Activated CD4-positive, alpha-beta T cell treated with anti-CD3 and anti-CD28 coated beads for 48 hours (primary cell): ENCODE data around the gene AVPR2.

Experiments used
- DNase-seq: peaks from one replicate; pipeline ENCODE4 v3.0.0-alpha.2; 2020

The AVPR2 gene

DNA sequence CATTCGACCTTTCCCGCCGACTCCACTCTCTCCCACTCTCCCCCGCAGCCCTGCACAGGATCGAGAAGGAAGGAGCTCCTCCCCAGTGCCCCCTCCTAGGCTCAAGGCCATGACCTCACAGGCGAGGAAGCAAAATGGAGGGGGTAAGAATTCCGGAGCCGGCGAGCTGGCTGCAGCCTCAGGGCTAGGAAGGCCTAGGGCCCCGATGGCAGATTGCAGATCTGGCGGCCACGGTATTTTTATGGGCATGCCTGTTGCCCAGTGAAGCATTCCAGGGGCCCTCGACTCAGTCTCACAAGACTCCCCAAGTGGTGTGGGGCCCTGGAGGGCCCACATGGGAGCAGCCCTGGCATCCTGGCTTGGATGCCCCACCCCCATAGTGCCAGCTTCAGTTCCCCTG lies 17.6 kb upstream of the AVPR2 start:
- DNase-seq = no peak

DNA sequence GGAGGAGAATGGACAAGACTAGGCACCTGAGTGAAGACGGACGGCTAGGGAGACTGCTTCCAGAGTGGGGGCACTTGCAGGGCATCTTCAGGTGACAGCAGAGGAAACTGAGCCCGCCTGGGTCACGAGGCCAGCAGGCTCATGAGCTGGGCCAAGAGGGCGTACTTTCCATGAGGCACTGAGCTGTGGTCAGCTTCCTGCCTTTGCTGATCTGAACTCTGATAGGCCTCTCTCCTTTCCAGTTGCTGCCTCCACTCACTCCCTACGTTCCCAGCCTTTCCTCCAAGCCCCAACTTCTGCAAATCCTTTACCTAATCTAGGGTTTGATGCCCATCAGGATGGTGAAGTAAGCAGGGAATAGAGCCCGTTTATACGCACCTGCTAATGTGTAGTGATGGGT lies 17.1 kb upstream of the AVPR2 start:
- no peak for DNase-seq

DNA sequence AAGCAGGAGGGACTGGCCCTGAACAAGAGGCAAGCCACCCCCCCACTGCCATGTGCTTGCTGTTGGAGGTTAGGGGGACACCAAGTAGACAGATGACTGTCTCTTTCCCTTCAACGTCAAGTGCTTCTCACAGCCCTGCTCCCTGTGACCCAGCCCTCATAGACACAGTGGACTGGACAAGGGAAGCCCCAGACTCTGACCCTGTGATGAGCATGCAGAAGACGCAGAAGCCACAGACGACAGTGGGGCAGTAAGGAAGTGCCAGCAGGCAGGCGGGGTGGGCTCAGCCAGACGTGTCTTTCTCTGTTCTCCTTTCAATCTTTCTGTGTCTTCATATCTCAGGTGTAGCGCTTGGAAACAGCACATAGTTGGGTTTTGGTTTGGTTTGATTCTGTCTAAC lies 16.1 kb upstream of the AVPR2 start:
- no peak for DNase-seq

DNA sequence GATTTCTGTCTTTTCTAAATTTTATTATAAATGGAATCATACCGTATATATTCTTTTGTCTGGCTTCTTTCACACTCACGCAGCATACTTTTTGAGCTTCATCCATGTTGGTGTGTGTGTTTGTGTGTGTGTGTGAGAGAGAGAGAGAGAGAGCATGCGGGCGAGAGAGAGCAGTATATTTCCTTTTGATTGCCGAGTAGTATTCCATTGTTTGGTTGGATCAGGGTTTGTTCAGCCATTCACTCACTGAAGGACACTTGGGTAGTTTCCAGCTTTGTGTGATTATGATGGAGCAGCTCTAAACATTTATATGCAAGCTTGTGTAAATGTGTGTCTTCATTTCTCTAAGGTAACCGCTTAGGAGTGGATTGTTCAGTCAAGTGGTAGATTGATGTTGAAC lies 15.3 kb upstream of the AVPR2 start:
- DNase-seq = no peak

DNA sequence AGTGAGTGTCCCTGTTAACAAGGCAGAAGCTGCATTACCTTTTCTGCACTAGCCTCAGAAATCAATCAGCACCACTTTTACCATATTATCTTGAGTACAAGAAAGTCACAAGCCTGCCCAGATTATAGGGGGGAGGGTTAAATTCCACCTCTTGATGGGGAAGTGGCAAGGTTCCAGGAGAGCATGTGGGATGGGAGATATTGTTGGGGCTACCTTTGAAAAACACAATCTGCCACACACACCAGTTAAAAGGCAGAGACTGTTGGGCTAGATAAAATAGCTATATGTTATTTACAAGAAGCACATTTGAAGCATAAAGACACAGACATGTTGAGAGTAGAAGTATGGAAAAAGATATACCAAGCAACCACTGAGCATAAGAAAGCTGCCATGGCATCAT lies 6.6 kb upstream of the AVPR2 start:
- no peak for DNase-seq

DNA sequence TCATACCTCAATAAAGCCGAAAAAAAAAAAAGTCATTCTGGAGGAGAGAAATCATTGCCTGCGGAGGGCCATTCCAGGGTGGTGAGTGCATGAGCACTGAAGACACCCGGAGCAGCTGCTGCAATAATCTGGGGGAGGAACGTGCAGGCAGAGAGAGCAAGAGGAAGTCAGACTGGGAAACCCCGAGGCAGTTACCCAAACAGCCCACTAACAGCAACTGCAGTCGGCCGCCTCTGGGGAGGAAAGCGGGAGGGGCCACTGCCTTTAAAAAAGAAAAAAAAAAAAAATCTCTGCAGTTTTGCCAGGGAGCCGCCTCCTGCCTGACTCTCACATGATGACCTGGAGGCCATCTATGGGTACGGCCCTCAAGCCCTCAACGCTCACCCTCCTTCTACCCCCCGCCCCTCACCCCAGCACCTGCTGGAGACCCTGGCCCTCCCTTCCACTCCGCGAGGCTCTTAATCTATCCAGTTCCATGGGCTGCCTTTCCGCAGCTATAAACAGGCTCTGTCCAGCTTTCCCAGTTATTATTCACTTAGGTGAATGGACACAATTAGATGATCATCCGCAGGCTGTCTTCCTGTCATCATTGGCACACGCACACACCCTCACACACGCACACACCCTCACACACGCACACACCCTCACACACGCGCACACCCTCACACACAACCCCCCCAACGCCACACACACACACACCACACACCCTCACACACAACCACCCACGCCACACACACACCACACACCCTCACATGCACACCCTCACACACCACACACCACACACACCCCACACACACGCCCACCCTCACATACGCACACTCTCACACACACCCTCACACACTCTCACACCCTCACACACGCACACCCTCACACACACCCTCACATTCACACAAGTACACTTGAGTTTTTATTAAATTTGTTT lies 3.4 kb upstream of the AVPR2 start:
- peak; percentile 65 for DNase-seq

DNA sequence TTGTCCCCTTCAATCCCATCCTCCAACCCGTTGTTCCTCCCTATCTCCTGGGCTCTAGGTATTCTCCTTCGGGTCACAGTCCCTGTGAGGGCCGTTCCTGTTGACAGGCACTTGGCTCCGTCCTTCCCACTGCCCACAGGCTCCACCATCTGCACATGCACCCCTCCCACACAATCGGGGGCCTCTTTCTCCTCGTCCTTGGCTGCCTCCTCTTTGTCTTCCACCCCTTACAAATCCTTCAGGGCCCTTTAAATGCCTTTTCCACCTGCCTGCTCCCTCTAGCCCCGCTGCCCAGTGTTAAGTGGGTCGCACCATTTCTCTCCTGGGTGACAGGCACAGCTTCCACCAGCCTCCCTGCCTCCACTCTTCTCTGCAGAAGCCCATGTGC lies 2.7 kb upstream of the AVPR2 start:
- no peak for DNase-seq

DNA sequence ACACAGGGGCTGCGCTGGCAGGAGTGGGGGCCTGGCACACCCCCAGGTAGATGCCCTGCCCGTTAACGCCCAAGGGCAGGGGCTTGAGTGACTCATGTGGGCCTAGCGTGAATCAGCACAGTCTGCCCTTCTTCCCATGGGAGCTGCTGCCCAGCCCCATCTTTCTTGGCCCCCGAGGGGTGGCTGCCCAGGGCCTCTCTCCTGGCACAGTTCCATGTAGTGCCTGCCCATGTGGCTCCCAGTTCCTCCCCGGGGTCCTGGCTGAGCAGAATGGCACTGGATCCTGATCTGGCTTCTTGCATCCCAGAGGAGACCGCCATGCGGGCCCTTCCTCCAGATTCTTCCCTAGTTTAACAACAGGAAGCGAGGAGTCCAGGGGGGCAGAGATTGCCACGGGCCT lies 2.1 kb upstream of the AVPR2 start:
- no peak for DNase-seq

DNA sequence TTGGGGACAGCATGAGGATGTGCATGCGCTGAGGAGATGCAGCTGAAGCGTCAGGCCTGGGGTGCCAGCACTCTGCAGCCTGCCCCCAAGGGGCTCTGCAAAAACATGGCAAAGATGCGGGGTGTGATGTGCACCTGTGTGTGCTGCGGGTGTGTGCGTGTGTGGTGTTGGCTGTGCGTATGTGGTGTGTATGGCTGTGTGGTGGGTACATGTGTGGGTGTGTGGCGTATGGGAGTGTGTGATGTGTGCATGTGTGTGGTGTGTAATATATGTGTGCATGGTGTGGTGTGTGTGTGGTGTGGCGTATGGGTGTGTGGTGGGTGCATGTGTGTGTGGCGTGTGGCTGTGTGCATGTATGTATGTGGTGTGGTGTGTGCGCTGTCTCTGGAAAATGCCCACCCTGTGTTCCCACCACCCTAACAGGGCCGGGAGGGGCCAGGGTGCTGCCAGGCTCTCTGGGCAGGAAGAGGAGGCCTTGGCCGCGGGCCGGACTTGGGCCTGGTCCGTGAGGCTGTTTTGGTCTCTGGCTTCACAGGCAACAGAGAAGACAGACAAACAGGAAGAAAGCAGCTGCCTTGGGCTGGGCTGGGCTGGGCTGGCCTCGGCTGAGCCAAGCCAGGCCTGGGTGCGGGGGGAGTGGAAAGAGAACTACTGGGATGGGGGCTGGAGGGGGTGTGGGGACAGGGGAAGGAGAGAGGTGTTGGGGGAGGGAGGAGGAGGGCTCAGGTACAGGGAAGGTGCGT lies 1.1 kb upstream of the AVPR2 start:
- DNase-seq = no peak

DNA sequence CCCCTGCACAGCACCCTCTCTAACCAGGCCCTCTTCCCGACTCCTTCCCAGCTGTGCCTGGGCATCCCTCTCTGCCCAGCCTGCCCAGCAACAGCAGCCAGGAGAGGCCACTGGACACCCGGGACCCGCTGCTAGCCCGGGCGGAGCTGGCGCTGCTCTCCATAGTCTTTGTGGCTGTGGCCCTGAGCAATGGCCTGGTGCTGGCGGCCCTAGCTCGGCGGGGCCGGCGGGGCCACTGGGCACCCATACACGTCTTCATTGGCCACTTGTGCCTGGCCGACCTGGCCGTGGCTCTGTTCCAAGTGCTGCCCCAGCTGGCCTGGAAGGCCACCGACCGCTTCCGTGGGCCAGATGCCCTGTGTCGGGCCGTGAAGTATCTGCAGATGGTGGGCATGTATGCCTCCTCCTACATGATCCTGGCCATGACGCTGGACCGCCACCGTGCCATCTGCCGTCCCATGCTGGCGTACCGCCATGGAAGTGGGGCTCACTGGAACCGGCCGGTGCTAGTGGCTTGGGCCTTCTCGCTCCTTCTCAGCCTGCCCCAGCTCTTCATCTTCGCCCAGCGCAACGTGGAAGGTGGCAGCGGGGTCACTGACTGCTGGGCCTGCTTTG lies 1.1 kb downstream of the AVPR2 start:
- no peak for DNase-seq

DNA sequence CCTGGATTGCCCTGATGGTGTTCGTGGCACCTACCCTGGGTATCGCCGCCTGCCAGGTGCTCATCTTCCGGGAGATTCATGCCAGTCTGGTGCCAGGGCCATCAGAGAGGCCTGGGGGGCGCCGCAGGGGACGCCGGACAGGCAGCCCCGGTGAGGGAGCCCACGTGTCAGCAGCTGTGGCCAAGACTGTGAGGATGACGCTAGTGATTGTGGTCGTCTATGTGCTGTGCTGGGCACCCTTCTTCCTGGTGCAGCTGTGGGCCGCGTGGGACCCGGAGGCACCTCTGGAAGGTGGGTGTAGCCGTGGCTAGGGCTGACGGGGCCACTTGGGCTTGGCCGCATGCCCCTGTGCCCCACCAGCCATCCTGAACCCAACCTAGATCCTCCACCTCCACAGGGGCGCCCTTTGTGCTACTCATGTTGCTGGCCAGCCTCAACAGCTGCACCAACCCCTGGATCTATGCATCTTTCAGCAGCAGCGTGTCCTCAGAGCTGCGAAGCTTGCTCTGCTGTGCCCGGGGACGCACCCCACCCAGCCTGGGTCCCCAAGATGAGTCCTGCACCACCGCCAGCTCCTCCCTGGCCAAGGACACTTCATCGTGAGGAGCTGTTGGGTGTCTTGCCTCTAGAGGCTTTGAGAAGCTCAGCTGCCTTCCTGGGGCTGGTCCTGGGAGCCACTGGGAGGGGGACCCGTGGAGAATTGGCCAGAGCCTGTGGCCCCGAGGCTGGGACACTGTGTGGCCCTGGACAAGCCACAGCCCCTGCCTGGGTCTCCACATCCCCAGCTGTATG lies 1.8 kb downstream of the AVPR2 start:
- no peak for DNase-seq

DNA sequence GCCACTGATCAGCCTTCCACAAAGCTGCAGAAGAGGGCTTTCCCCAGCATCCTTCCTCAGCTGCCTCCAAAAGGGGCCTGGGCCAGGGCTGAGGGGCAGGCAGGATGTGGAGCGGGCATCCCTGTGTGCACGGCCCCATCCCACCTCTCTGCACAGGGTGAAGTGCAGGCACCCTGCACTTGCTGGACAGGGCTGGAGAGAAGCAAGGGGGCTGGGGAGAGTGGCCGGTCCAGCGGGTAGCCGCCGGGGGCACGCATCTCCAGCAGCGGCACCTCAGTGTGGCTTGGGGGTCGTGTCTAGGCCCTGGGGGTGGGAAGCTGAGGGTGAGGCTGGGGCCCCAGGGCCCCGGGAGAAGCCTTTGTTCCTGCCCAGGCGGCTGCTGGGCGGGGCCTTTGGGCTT lies 3.0 kb downstream of the AVPR2 start:
- no peak for DNase-seq

DNA sequence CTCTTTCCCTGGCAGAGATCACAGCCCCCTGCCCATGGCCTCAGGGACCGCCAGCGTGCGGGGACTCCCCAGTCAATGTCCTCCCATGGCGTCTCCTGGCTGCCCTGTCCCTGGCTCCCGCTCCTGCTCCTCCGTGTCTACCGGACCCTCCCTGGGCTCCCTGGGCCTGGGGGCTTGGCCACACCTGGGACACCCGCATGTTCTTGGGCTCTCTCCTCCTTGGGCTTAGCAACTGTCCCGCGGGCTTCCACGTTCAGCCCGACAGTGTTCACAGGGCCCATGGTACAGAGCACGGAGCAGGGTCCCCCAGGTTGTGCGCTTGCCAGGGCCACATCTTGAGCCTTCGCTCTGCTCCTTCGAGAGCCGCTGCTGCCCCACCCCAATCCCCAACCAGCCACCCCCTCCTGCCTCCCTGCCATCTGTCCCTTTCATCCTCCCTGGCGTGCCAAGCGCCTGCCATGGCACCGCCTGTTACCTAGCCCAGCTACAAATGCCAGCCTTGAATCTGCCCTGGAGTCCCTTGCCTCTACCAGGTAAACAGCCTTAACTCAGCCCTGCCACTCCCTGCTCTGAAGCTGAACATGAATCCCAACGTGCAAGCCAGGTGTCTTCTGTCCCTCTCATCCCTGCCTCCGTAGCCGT lies 3.9 kb downstream of the AVPR2 start:
- DNase-seq = no peak

DNA sequence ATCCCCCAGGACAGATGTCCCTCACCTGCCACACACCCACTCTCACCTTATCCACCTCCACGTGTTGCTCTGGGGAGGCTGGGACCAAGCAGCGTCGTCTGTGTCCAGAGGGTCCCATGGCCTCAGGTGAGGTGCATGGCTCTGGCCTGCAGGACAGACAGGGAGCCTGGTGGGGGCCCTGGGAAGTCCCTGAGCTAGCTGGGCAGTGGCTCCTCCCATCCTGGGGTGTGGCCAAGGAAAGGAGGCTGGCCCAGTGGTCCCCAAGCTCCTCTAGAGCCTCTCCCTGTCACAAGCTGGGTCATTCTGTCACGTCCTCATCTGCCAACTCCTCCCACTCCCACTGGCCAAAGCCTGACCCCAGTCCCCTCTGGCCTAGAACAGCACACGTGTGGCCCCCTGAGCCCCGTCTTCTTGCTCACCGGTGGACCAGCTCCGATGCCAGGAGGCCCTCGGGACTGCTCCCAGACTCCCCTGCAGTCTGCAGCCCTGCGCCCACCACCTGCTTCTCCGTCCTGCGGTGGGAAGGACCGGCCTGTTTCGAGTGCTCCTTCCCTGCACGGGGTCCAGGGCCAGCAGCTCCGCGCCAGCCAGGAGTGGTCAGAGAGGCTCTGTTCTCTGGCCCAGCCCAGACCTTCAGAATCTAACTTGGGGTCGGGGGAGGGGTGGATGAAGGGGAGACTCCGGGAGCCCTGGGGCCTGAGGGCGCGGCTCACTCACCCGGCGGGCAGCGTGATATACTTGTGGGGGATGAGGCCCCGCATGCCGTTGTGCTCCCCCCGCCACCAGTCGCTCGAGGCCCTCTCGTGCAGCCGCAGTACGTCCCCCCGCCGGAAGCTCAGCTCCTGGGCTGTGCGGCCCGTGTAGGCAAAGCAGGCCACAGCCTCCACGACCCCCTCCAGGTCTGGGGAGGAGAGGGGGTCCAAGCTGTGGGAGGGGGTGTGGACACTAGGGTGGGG lies 4.8 kb downstream of the AVPR2 start:
- no peak for DNase-seq

DNA sequence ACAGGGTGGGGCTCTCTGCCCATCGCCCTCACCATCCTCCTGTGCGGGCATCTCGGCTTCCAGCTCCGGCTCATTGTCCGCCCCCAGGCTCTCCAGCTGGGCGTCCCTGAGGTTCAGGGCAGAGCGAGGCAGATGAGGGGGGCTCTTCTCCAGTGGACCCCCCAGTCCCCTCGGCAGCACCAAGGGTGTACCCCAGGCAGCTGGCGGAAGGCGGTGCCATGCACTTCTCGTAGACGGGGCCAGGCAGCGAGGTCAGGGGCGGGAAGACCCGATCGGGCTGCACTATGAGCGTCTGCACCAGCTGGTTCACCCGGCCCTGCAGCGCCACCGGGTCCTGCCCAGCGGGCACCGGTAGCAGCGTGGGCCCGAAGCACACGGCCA lies 5.5 kb downstream of the AVPR2 start:
- no peak for DNase-seq

DNA sequence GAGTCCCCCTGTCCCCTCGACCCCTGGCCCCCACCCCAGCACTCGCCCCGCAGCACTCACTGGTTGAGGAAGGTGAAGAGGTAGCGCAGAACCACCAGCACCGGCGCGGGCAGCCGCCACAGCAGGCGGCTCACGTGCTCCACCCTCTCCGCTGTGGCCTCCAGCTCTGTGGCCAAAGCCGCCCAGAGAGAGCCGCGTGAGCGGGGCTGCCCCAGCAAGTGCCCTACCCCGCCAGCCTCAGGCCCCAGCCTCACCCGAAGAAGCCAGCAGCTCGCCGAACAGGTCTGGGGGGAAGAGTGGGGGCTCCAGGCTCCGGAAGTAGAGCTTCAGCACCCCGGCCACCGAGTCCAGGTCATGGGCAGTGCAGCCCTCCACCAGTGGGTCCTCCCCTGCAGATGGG lies 6.0 kb downstream of the AVPR2 start:
- DNase-seq = no peak

DNA sequence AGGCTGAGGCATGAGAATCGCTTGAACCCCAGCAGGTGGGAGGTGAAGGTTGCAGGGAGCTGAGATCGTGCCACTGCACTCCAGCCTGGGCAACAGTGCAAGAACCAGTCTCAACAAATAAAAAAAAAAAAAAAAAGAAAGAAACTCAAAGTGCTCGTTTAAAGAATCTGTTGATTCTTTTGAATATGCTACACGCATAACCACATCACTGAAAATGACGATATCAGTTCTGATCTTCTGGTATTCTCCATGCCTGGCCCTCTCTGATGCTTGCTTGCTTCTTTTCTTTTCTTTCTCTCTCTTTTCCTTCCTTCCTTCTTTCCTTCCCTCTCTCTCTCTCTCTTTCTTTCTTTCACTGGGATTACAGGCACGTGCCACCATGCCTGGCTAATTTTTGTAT lies 7.3 kb downstream of the AVPR2 start:
- no peak for DNase-seq

DNA sequence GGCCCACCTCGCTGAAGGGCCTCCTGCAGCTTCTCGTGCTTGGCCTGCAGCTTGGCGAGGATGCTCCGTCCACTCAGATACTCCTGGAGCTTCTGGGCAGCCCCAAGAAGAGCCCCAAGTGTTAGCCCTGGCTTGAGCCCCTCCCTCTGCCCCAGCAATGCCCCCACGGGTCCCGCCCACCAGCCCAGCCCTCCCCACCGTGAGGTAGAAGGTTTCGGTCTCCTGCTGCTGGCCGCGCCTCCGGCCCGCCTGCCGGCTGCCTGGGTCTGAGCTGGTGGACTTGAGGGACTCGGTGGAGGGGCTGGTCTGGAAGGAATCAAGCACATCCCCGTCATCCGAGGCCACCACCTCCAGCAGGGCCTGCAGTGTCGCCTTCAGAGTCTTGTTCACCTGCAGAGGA lies 8.7 kb downstream of the AVPR2 start:
- DNase-seq = no peak

DNA sequence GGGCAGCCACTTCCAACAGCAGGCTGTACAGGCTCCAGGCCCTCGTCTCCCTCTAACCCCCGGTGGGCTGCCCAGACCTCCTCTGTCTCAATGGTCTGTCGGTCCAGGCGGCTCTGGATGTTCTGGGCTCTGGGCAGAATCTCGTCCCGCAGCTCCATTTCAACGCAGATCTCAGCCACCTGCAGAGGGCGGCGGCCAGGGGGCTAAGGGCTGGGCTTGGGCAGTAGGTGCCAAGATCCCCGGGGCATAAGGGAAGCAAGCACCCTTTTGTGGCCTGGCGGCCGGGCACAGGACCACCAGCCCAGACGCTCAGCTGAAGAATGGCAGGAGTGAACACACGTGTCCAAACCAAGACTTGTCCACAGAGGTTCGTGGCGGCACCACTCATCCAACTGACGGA lies 9.2 kb downstream of the AVPR2 start:
- no peak for DNase-seq

DNA sequence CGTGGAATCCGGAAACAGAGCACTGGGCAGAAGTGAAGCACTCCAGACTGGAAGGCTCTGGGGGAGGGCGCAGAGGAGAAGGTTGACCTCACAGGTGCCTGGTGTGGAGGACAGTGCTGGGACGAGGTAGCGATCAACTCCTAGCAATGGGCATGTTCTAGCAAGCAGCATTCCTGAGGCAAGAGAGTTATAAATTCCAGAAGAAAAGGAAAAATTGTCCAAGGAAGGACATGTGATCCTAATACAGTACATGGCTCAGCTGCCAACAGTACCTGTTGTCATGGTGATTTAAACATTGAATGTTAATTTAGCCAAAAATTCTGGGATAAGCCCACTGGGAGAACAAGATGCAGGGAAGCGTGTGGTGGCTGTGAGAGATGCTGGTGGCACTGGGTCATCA lies 13.4 kb downstream of the AVPR2 start:
- no peak for DNase-seq

DNA sequence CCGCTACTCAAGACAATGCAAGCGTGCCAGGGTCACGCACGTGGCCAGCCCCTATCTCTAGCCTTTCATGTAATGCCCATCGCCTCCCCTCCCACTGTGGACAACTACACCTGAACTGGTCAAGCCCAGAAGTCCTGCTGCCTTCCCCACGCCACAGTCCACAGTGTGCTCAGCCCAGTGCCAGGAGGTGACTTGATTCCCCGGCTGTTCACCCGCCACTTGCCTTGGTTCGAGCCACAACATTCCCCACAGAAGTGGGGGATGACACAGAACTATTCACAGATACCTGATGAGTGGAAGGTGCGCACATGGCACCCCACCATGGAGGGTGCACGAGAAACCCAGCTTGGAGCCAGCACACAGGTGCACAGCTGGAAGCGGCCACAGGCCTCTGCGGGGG lies 14.8 kb downstream of the AVPR2 start:
- DNase-seq = no peak

DNA sequence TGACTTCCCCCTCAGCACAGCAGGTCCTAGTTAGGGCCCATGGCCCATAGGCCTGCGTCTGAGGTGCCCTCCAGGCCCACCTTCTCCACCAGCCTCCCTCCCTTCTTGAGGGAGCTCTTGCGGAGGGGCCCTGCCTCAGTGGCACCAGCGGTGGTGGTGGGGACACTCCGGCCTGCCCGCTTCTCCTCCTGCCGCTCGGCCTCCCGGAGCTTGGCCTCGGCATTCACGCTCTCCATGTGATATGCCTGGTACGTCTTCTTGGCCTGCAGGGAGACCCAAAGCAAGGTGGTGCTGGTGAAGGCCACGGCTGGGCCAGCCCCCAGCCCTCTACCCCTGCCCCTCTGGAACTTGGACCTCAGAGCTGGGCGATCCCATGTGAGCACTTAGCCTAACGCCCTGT lies 16.1 kb downstream of the AVPR2 start:
- no peak for DNase-seq
